ENCODE data around the gene ALG2.

- no peak for TF ChIP-seq CTCF (IDR thresholded peaks at IDR 0.05 in 8 of 11, conservative IDR thresholded peaks at IDR 0.05 in 3 of 11)
- TF ChIP-seq POLR2A (IDR thresholded peaks at IDR 0.05) = no peak
- no peak for TF ChIP-seq POLR2AphosphoS5 (IDR thresholded peaks at IDR 0.05)
Measured at GRCh38 chr9:99213197-99213596, 8.5 kb downstream of the ALG2 start.

Data from spleen (tissue), 7 donors.